ENCODE results near the gene SETD3.
A peak's percentile ranks its signal among the peaks of the same experiment; 100 is the strongest.

The SETD3 gene

GRCh38 chr14:99418242-99418641 lies 62.4 kb downstream of the SETD3 start:
- no peak for DNase-seq

GRCh38 chr14:99416909-99417308 lies 63.8 kb downstream of the SETD3 start:
- DNase-seq, result no peak

GRCh38 chr14:99415496-99416281 lies 65.0 kb downstream of the SETD3 start:
- peak; percentile 87 for DNase-seq

- no peak for DNase-seq
These were observed 66.7 kb downstream of the SETD3 start for GRCh38 chr14:99413911-99414310.

- DNase-seq, result no peak
These were observed 67.5 kb downstream of the SETD3 start for GRCh38 chr14:99413172-99413571.

GRCh38 chr14:99412117-99413061 lies 68.3 kb downstream of the SETD3 start:
- DNase-seq, result peak; percentile 61

GRCh38 chr14:99410019-99410418 lies 70.6 kb downstream of the SETD3 start:
- no peak for DNase-seq

- DNase-seq, result no peak
These were observed 71.7 kb downstream of the SETD3 start for GRCh38 chr14:99408971-99409289.

- no peak for DNase-seq
These were observed 72.2 kb downstream of the SETD3 start for GRCh38 chr14:99408286-99408970.

GRCh38 chr14:99407416-99407815 lies 73.2 kb downstream of the SETD3 start:
- DNase-seq, result no peak

GRCh38 chr14:99402950-99403349 lies 77.7 kb downstream of the SETD3 start:
- no peak for DNase-seq

- no peak for DNase-seq
These were observed 78.4 kb downstream of the SETD3 start for GRCh38 chr14:99402285-99402648.

GRCh38 chr14:99401621-99402284 lies 78.9 kb downstream of the SETD3 start:
- DNase-seq, result no peak

- DNase-seq, result no peak
These were observed 79.4 kb downstream of the SETD3 start for GRCh38 chr14:99401211-99401610.

GRCh38 chr14:99397698-99398097 lies 83.0 kb downstream of the SETD3 start:
- DNase-seq, result no peak

GRCh38 chr14:99395909-99396530 lies 84.6 kb downstream of the SETD3 start:
- DNase-seq, result peak; percentile 77

GRCh38 chr14:99394602-99395156 lies 86.0 kb downstream of the SETD3 start:
- no peak for DNase-seq

- DNase-seq, result peak; percentile 40
These were observed 87.5 kb downstream of the SETD3 start for GRCh38 chr14:99393059-99393655.

- no peak for DNase-seq
These were observed 89.0 kb downstream of the SETD3 start for GRCh38 chr14:99391671-99392070.

GRCh38 chr14:99389174-99389826 lies 91.4 kb downstream of the SETD3 start:
- peak; percentile 47 for DNase-seq

GRCh38 chr14:99388286-99388685 lies 92.4 kb downstream of the SETD3 start:
- no peak for DNase-seq

Data from activated CD4-positive, alpha-beta T cell treated with anti-CD3 and anti-CD28 coated beads, Interleukin-10, Interleukin-2, amounts not matched to agents 100 ng/mL and 50 ng/mL, durations not matched to agents 16 hours and 8 hours (primary cell).